Hepatocyte (in vitro differentiated cells): Measurements from ENCODE around the gene SUMF2. TPM values are rescaled to one million over a fixed set of nuclear protein-coding genes. Genes with fewer than 3 reads are reported as not detected.
"Not testable (repeated sequence)": the region's sequence is repeated elsewhere in the genome, so short reads cannot be mapped to it uniquely, and the experiment has no call there.

Experiments
- DNase-seq: peaks from one replicate; pipeline ENCODE4 v3.0.0-alpha.2; 2016; ENCODE audit warnings: low spot score
- H2AFZ ChIP-seq: fragments of 200-600 bp; sonication (generic); 2 replicates; pipeline ENCODE4 v1.6.0; 2016; ENCODE audit warnings: antibody characterized with exemption, mild to moderate bottlenecking
- H3K27ac ChIP-seq: fragments of 200-600 bp; sonication (generic); 2 replicates; pipeline ENCODE4 v1.5.1; 2016; ENCODE audit warnings: mild to moderate bottlenecking
- H3K27me3 ChIP-seq: fragments of 200-600 bp; sonication (generic); 2 replicates; pipeline ENCODE4 v1.6.1; 2016
- H3K36me3 ChIP-seq: fragments of 200-600 bp; sonication (generic); replicated peaks from 2 replicates; pipeline ENCODE4 v1.5.1; 2016; ENCODE audit warnings: low read depth; ENCODE audit not compliant: insufficient read depth
- H3K4me1 ChIP-seq: fragments of 200-600 bp; sonication (generic); 2 replicates; pipeline ENCODE4 v1.5.1; 2016; ENCODE audit warnings: mild to moderate bottlenecking, moderate library complexity; ENCODE audit not compliant: insufficient read depth
- H3K4me2 ChIP-seq: fragments of 200-600 bp; sonication (generic); 2 replicates; pipeline ENCODE4 v1.6.0; 2016
- H3K4me3 ChIP-seq: fragments of 200-600 bp; sonication (generic); 2 replicates; pipeline ENCODE4 v1.5.1; 2016; ENCODE audit warnings: mild to moderate bottlenecking
- H3K79me2 ChIP-seq: fragments of 200-600 bp; sonication (generic); 2 replicates; pipeline ENCODE4 v1.6.0; 2017; ENCODE audit warnings: mild to moderate bottlenecking
- H3K9me2 ChIP-seq: fragments of 200-600 bp; sonication (generic); replicated peaks from 2 replicates; pipeline ENCODE4 v1.6.0; 2017; ENCODE audit warnings: mild to moderate bottlenecking; ENCODE audit not compliant: insufficient read depth
- H3K9me3 ChIP-seq: fragments of 200-600 bp; sonication (generic); 2 replicates; pipeline ENCODE4 v1.5.1; 2016; ENCODE audit warnings: low read depth, mild to moderate bottlenecking
- H4K20me1 ChIP-seq: fragments of 200-600 bp; sonication (generic); 2 replicates; pipeline ENCODE4 v1.6.0; 2016; ENCODE audit warnings: mild to moderate bottlenecking; ENCODE audit not compliant: insufficient read depth, poor library complexity, severe bottlenecking
- CTCF ChIP-seq: fragments of 200-600 bp; sonication (generic); IDR thresholded peaks from 2 replicates; pipeline ENCODE4 v1.5.1; 2016; ENCODE audit warnings: antibody characterized with exemption, mild to moderate bottlenecking; ENCODE audit not compliant: poor library complexity
- EZH2 ChIP-seq: fragments of 200-600 bp; sonication (generic); IDR thresholded peaks from 2 replicates; pipeline ENCODE4 v1.6.1; 2016; ENCODE audit warnings: antibody characterized with exemption, mild to moderate bottlenecking, borderline replicate concordance
- EZH2phosphoT487 ChIP-seq: fragments of 200-600 bp; sonication (generic); IDR thresholded peaks from one replicate; pipeline ENCODE4 v1.6.1; 2018; ENCODE audit warnings: antibody characterized with exemption, mild to moderate bottlenecking, low read depth, moderate library complexity; ENCODE audit not compliant: unreplicated experiment, severe bottlenecking
- WGBS: methylation state at CpG from one replicate; pipeline ENCODE4 v1.1.6; 2016; ENCODE audit warnings: low lambda C conversion rate; ENCODE audit errors: missing lambda C conversion rate; 5-methylcytosine and 5-hydroxymethylcytosine counted together
- polyA plus RNA-seq: library from polyadenylated mRNA; unstranded; fragments of >200 nt; fragmentation: Nextera tagmentation; extraction: Ambion mirVana; gene quantifications from 2 replicates; pipeline ENCODE4 v1.2.1, GENCODE V29; 2016
- total RNA-seq: library from RNA; depleted of rRNA; stranded (reverse); fragments of >200 nt; gene quantifications from 2 replicates; pipeline ENCODE4 v1.2.3, GENCODE V29; 2014

SUMF2 gene
- total RNA-seq, result 139 and 161 TPM in 2 replicates
- polyA plus RNA-seq, result 163 and 181 TPM in 2 replicates

DNA sequence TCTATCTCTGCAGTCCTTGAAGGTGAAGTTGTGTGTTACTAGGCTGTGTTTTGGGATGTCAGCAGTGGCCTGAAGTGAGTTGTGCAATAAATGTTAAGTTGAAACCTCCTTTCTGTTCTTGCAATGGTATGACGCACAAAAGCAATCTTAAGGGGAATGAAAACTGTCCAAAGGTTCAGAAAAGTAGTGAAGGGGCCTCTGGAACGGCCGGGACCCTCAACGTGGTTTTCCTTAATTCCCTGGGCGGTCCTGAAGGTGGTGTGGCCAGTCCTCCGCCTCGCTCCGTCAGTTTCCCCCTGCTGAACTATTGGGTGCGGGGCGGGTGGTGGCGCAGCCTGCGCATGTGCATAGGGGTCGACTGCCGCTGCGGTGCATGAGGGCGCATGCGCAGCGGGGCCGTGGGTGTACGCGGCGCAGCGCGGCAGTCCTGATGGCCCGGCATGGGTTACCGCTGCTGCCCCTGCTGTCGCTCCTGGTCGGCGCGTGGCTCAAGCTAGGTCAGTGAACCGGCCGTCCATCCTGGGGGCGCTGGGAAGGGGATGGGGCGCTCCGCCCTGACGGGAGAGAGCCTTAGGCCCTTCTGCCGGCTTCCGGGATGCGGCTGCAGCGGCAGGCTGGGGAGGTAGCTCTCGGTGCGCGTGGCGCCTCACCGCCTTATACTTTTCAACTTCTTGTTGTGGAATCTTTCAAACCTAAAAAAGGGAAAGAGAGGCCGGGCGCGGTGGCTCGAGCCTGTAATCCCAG, at the start of gene SUMF2:
Gene SUMF2, plus strand, starts transcription at position 405 of the 744 bp plus-strand sequence. Its CDS starts 26 bp downstream, at position 431.
- peaks cover 7% of the 10 kb centered on the region for H3K4me1 ChIP-seq
- H3K79me2 ChIP-seq, result peaks cover 19% of the 10 kb centered on the region
- H3K4me3 ChIP-seq, result peak within 1 kb of the TSS; percentile 67
- DNase-seq, result peak; percentile 96
- peak within 1 kb of the TSS; percentile 76 for H2AFZ ChIP-seq
- WGBS, result 3% methylated on average over 49 of the region's 49 CpGs
- no peaks in the 10 kb centered on the region for H4K20me1 ChIP-seq
- H3K36me3 ChIP-seq, result no peaks in the 10 kb centered on the region
- peak within 1 kb of the TSS; percentile 93 for H3K27ac ChIP-seq
- no peaks in the 10 kb centered on the region for H3K27me3 ChIP-seq
- no peaks in the 10 kb centered on the region for H3K9me3 ChIP-seq
- H3K4me2 ChIP-seq, result peak within 1 kb of the TSS; percentile 83
- no peaks in the 10 kb centered on the region for H3K9me2 ChIP-seq
- TF ChIP-seq CTCF (peak; percentile 21), EZH2 (no peak), EZH2phosphoT487 (no peak)

DNA sequence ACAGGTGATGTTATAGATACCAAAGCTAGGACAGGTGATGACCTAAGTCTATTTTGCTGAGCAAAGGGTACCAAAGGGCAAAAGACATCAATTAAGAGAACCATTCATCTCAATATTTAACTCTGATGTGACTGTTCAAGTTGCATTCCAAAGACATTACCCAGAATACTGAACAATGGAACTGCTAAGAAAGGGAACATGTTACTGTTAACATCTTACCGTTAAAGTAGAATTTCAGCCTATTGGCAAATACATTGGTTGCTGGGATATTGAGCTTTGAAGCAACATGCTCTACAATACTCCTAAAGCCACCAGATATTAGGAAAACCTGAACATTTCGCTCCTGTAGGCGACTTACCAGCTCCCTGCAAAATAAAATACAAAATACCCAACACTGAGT, 47.1 kb upstream of the SUMF2 start:
- not testable (repeated sequence) for H4K20me1 ChIP-seq, H3K36me3 ChIP-seq, H3K4me2 ChIP-seq, H3K27me3 ChIP-seq, H3K79me2 ChIP-seq, H3K9me2 ChIP-seq, DNase-seq, H3K4me3 ChIP-seq, H2AFZ ChIP-seq, H3K27ac ChIP-seq, H3K4me1 ChIP-seq, H3K9me3 ChIP-seq
- 86% methylated on average over 3 of the region's 3 CpGs for WGBS

DNA sequence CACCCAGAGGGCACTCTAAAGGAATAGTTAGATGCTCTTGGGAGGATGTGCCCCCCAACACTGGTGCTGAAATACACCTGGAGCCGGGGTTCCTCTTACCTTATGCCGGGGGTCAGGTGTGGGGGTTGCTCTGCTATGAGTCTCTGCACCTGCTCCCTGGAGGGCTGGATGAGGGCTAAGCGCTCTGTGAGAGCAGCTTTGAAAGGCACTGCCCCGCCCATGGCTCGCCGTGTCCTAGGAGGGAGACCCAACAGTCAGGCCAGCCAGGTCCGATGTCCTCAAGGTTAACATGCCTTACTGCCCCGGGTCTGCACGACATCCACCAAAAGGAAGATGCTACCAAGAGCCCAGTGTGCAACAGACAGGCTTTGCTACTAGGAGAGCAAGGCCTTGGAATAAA, 44.6 kb upstream of the SUMF2 start:
- DNase-seq, result no peak
- TF ChIP-seq EZH2, result no peak
- no peak for TF ChIP-seq CTCF
- no peak for TF ChIP-seq EZH2phosphoT487
- Histone ChIP-seq H3K79me2 (peaks cover 8% of the 10 kb centered on the region), H3K9me3 (no peaks in the 10 kb centered on the region), H4K20me1 (no peaks in the 10 kb centered on the region), H2AFZ (no peak overlapping the region), H3K4me3 (no peak overlapping the region), H3K4me2 (no peak overlapping the region), H3K4me1 (no peaks in the 10 kb centered on the region), H3K36me3 (no peaks in the 10 kb centered on the region), H3K27me3 (no peaks in the 10 kb centered on the region), H3K27ac (no peak overlapping the region), H3K9me2 (no peaks in the 10 kb centered on the region)
- WGBS, result 95% methylated on average over 9 of the region's 9 CpGs

DNA sequence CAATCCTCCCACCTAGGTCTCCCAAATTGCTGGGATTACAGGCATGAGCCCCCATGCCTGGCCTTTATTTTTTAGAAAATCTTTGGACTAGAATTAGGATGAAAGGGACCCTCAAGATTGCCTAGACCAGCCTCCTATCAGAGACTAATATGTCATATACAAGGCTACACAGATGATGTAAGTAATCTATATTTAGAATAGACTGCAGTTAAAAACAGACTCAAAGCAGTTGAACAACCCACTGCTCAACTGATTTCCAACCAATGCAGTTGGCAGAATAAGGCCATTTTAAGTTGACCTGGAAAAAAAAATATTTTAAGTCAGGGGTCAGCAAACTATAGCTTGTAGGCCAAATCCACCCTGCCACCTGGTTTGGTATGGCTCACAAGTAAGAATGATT, 40.6 kb upstream of the SUMF2 start:
- Histone ChIP-seq H2AFZ (no peak overlapping the region), H3K4me1 (no peaks in the 10 kb centered on the region), H3K36me3 (no peaks in the 10 kb centered on the region), H4K20me1 (no peaks in the 10 kb centered on the region), H3K27ac (no peak overlapping the region), H3K9me2 (no peaks in the 10 kb centered on the region), H3K4me2 (no peak overlapping the region), H3K27me3 (no peaks in the 10 kb centered on the region), H3K4me3 (no peak overlapping the region), H3K79me2 (peaks cover 43% of the 10 kb centered on the region), H3K9me3 (no peaks in the 10 kb centered on the region)
- TF ChIP-seq CTCF (no peak), EZH2phosphoT487 (no peak), EZH2 (no peak)
- DNase-seq, result no peak
